Gastroesophageal sphincter (tissue), 4 donors: ENCODE measurements around the gene EXOG. TPM values are rescaled to one million over a fixed set of nuclear protein-coding genes. Genes with fewer than 3 reads are reported as not detected.
A peak's percentile ranks its signal among the peaks of the same experiment; 100 is the strongest.

Source experiments
- ATAC-seq: fragments of 150-250 bp; one replicate; pipeline ENCODE4 v1.9.1; 2016; ENCODE audit warnings: mild to moderate bottlenecking, moderate library complexity
- H3K27ac ChIP-seq, 4 donors: fragments of 200-600 bp; sonication (generic) in 3 of 4; 1 replicate in 3 of 4; 2 replicates in 1 of 4; pipeline ENCODE4 v1.5.1; 2016 to 2019
- H3K27me3 ChIP-seq: fragments of 200-600 bp; sonication (generic); one replicate; pipeline ENCODE4 v1.5.1; 2019
- H3K36me3 ChIP-seq, 2 donors: fragments of 200-600 bp; sonication (generic); one replicate each; pipeline ENCODE4 v1.5.1; 2019; ENCODE audit warnings: control low read depth in 1 of 2
- H3K4me1 ChIP-seq, 3 donors: fragments of 200-600 bp; sonication (generic); 1 replicate in 2 of 3; 2 replicates in 1 of 3; pipeline ENCODE4 v1.5.1; 2016 to 2019; ENCODE audit warnings: control low read depth in 2 of 3
- H3K4me3 ChIP-seq, 2 donors: fragments of 200-600 bp; sonication (generic); one replicate each; pipeline ENCODE4 v1.5.1; 2019; ENCODE audit warnings: mild to moderate bottlenecking in 1 of 2, moderate library complexity in 1 of 2
- H3K9me3 ChIP-seq, 3 donors: fragments of 200-600 bp; sonication (generic); one replicate each; pipeline ENCODE4 v1.5.1; 2017 to 2019; ENCODE audit warnings: control low read depth in 2 of 3
- CTCF ChIP-seq, 4 experiments: fragments of 200-600 bp in 2 of 4; fragments of 450-650 bp in 2 of 4; sonication (generic) in 1 of 4; IDR thresholded peaks; one replicate each; pipeline ENCODE4 v1.5.1; 2017 to 2019; ENCODE audit warnings: antibody characterized with exemption in 4 of 4, mild to moderate bottlenecking in 2 of 4, moderate library complexity in 2 of 4
- EP300 ChIP-seq: sonication (generic); formaldehyde crosslinking; IDR thresholded peaks from one replicate; pipeline ENCODE4 v1.6.1; 2017; ENCODE audit warnings: antibody characterized with exemption, mild to moderate bottlenecking
- POLR2A ChIP-seq, 2 donors: fragments of 450-650 bp; IDR thresholded peaks; one replicate each; pipeline ENCODE4 v1.6.1; 2017; ENCODE audit warnings: antibody characterized with exemption in 2 of 2, mild to moderate bottlenecking in 2 of 2, moderate library complexity in 1 of 2
- POLR2AphosphoS5 ChIP-seq: sonication (generic); formaldehyde crosslinking; IDR thresholded peaks from one replicate; pipeline ENCODE4 v1.6.1; 2017; ENCODE audit warnings: antibody characterized with exemption
- WGBS, 2 donors: methylation state at CpG; one replicate each; pipeline ENCODE4 v1.1.5; 2018; ENCODE audit warnings: low coverage in 1 of 2; 5-methylcytosine and 5-hydroxymethylcytosine counted together
- total RNA-seq, 4 donors: library from RNA; depleted of rRNA; stranded (reverse); fragments of >200 nt; gene quantifications; one replicate each; pipeline ENCODE4 v1.1.0, GENCODE V29; 2016

Gene EXOG
- 10 to 100 TPM; 10.5 to 38.3 (median 19.3) TPM for total RNA-seq

- Histone ChIP-seq H3K27ac (peak within 1 kb of the TSS; percentile 58 to 86 (median 83)), H3K4me3 (peak within 1 kb of the TSS; percentile 64 to 95), H3K4me1 (peaks cover 0 to 25% (median under 1%) of the 10 kb centered on the region in 3 donors), H3K9me3 (no peaks in the 10 kb centered on the region), H3K36me3 (peaks cover 0 to 12% of the 10 kb centered on the region in 2 donors), H3K27me3 (no peaks in the 10 kb centered on the region)
- ATAC-seq: peak; percentile 94
- WGBS, 2 donors: 0 to 1% methylated on average over 19 to 21 of the region's 53 CpGs
- TF ChIP-seq POLR2A (IDR thresholded peaks at IDR 0.05) (peak in 1 of 2 donors; percentile 20), CTCF (IDR thresholded peaks at IDR 0.05) (peak; percentile 62 to 98 (median 75)), EP300 (no peak), POLR2AphosphoS5 (no peak)
These were observed at the start of gene EXOG for GRCh38 chr3:38496131-38496910. EXOG (plus strand) TSS chr3:38496340; CDS start chr3:38496368, 28 bp downstream.

GRCh38 chr3:38446812-38447211 is 49.3 kb upstream of the EXOG start:
- Histone ChIP-seq H3K4me3 (no peak overlapping the region), H3K27me3 (no peaks in the 10 kb centered on the region), H3K4me1 (no peaks in the 10 kb centered on the region), H3K27ac (no peak overlapping the region), H3K9me3 (no peaks in the 10 kb centered on the region), H3K36me3 (no peaks in the 10 kb centered on the region)
- TF ChIP-seq EP300 (no peak), POLR2AphosphoS5 (no peak), CTCF (IDR thresholded peaks at IDR 0.05) (no peak), POLR2A (IDR thresholded peaks at IDR 0.05) (no peak)
- no peak for ATAC-seq

GRCh38 chr3:38450853-38451252 is 45.3 kb upstream of the EXOG start:
- ATAC-seq: no peak
- H3K27me3 ChIP-seq: no peaks in the 10 kb centered on the region
- no peak overlapping the region for H3K27ac ChIP-seq
- no peak for TF ChIP-seq POLR2AphosphoS5
- no peaks in the 10 kb centered on the region for H3K9me3 ChIP-seq
- H3K4me1 ChIP-seq: peaks cover 0 to 23% (median 6%) of the 10 kb centered on the region in 3 donors
- 93 to 96% methylated on average over 3 of the region's 3 CpGs for WGBS, 2 donors
- no peak overlapping the region for H3K4me3 ChIP-seq
- H3K36me3 ChIP-seq: no peaks in the 10 kb centered on the region

- TF ChIP-seq POLR2A (IDR thresholded peaks at IDR 0.05) (peak in 1 of 2 donors; percentile 17), CTCF (IDR thresholded peaks at IDR 0.05) (no peak), EP300 (no peak), POLR2AphosphoS5 (peak; percentile 5)
- peak; percentile 86 for ATAC-seq
- no peaks in the 10 kb centered on the region for H3K27me3 ChIP-seq
- peak within 1 kb of the TSS; percentile 69 to 95 for H3K4me3 ChIP-seq
- H3K36me3 ChIP-seq: no peaks in the 10 kb centered on the region
- 8 to 80% methylated on average over 2 of the region's 48 CpGs for WGBS, 2 donors
- no peaks in the 10 kb centered on the region for H3K9me3 ChIP-seq
- H3K27ac ChIP-seq: peak within 1 kb of the TSS; percentile 40 to 94 (median 89)
- peaks cover 0 to 46% (median 11%) of the 10 kb centered on the region in 3 donors for H3K4me1 ChIP-seq
These were observed 42.8 kb upstream of the EXOG start, which contains the start of gene ACVR2B for GRCh38 chr3:38453075-38453912. ACVR2B (plus strand) TSS chr3:38453890; CDS start chr3:38454323, 433 bp downstream.

GRCh38 chr3:38453913-38454177 is 42.3 kb upstream of the EXOG start:
- H3K27ac ChIP-seq: peak overlapping the region; percentile 40 to 94 (median 89)
- no peaks in the 10 kb centered on the region for H3K36me3 ChIP-seq
- H3K4me1 ChIP-seq: peaks cover 0 to 51% (median 13%) of the 10 kb centered on the region in 3 donors
- ATAC-seq: no peak
- WGBS, 2 donors: no CpG with 5 or more reads among the region's 36 CpGs
- H3K27me3 ChIP-seq: no peaks in the 10 kb centered on the region
- H3K4me3 ChIP-seq: peak overlapping the region; percentile 69 to 95
- no peak for TF ChIP-seq POLR2AphosphoS5
- no peak for TF ChIP-seq EP300
- no peak for TF ChIP-seq CTCF (IDR thresholded peaks at IDR 0.05)
- TF ChIP-seq POLR2A (IDR thresholded peaks at IDR 0.05): no peak
- no peaks in the 10 kb centered on the region for H3K9me3 ChIP-seq
